Measurements from ENCODE around the gene DOCK2.

DNA sequence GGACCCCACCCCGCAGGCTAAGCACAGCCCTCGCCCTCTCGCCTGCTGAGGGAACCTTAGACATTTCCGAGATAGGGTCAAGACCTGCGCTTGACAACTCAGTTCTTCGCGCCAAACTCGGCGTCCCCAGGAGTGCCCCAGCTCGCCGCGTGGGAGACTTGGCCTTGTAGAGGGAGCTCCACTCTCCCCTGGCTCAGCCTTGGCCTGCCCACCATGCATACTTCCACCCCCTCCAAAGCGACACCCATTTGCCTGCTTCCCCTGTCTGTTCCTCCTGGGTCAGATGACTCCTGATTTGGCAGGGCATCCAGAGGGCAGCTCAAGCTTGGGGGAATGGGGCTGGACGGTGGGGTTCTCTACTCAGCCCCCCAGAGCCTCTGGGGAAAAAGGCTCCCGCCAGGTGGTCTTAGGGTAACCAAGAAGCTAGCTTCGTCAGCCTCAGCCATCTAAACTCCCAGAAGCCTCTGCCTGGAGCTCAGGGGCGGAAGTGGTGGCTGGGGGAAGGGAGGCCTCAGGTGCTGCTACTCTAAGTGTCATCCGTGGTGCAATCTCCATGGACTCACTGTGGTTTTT is 560 bp downstream of the DOCK2 start:
- TF ChIP-seq JUN (IDR thresholded peaks at IDR 0.05) (no peak), HOXB5 (CRISPR knock-in tag; IDR thresholded peaks at IDR 0.05) (no peak), ZSCAN20 (CRISPR knock-in tag; IDR thresholded peaks at IDR 0.05) (no peak)

Data from A549 (cell line).